Stimulated activated CD8-positive, alpha-beta memory T cell treated with anti-CD3 and anti-CD28 coated beads, Interleukin-4, amount 100 ng/mL, for 4 hours (primary cell): ENCODE measurements around the gene CPD.

ENCODE experiments used
- DNase-seq, 2 donors: peaks; one replicate each; pipeline ENCODE4 v3.0.0-alpha.2; 2020; ENCODE audit warnings: low read depth in 2 of 2, low spot score in 1 of 2

Gene CPD

DNA sequence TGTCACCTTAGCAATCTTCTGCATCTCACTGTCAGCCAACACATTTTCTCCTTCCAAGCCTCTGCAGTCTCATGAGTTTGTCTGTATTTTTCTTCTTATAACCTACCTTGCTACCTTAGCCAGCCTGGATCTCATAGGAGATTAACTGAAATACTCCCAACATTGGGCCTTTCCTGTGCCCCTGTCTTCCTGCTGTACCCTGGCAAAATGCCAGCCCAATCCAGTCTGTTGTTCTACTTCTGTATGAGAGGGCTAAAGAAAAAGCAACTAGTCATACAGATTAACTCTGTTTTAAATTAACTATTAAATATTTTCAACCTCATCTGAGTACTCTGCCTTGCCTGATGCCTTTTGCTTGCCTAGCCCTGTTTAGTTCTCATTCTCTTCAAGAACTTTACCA, 116.9 kb downstream of the CPD start:
- no peak for DNase-seq

GRCh38 chr17:30503558-30503957, 124.8 kb downstream of the CPD start:
- DNase-seq: no peak

DNA sequence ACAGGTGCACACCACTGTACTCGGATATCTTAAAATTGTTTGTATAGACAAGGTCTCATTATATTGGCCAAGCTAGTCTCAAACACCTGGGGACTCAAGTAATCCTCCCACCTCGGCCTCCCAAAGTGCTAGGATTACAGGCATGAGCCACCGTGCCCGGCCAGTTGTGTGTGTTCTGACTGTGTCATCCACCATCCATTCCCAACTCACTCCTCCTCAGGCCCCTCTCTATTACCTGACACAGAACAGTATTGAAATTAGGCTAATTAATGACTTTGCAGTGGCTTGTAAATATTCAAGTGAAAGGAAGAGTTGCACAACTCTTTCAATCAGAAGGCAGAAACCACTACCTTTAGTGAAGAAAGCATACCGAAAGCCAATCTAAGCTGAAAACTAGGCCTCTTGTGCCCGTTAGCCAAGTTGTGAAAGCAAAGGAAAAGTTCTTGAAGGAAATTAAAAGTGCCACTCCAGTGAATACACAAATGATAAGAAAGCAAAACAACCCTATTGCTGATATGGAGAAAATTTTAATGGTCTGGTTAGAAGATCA, 127.2 kb downstream of the CPD start:
- no peak for DNase-seq

- no peak for DNase-seq
Observed at GRCh38 chr17:30506481-30506880, 127.8 kb downstream of the CPD start.

DNA sequence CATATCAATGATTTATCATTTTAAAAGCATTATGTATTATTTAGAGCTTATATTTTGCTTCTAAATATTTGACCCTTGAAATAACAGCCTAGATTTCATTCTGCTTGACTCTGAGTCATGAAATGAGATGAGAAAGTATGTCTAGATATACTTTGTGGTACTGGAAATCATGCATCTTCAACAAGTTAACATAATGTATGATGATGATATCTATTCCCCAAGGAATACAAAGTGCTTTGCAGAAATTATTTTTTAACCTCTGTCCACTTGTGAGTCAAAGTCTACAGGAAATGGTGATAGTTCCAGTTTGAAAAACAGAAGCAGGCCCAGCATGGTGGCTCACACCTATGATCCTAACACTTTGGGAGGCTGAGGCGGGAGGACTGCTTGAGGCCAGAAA, 134.6 kb downstream of the CPD start:
- DNase-seq: no peak

GRCh38 chr17:30514895-30515596, 136.3 kb downstream of the CPD start:
- DNase-seq: no peak

DNA sequence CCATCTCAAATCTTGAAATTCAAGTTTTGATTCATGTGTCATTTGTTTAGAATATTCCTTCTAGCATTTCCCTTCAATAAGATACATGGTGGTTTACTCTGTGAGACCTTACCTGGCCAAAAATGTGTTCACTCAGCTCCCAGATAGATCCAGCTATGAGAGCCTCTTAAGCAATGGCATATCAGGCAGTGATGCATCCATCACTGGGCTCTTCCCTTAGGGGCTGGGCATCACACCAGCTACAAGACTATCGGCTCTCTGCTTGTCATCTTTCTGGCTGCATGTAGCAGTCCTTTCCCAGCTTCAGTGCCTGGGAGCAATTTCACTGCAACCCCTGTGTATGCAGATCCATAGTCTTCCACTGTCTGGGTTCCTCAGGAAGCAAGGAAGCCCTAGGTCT, 139.1 kb downstream of the CPD start:
- no peak for DNase-seq

DNA sequence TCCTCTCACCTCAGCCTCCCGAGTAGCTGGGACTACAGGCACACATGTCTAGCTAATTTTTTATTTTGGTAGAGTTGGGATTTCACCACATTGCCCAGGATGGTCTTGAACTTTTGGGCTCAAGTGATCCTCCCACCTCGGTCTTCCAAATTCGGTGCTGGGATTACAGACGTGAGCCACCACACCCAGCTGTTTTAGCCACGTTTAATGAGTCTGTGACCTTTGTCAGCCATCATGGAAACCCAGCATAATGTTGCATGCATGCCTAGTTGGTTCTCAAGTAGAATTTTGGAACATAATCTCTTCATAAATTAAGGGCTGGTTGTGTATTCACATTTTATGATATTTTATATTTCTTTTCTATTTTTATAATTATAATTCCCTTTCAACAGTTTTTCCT, 140.4 kb downstream of the CPD start:
- DNase-seq: no peak
